PFSK-1 (cell line): Measurements from ENCODE around the gene TSPAN15.

Experiments
- FOXP2 ChIP-seq: optimal IDR thresholded peaks from 2 replicates; pipeline ENCODE3; 2011; ENCODE audit warnings: borderline replicate concordance, control low read depth, inconsistent platforms; ENCODE audit not compliant: insufficient read depth; ENCODE audit errors: extremely low read length, extremely low read depth
- POLR2AphosphoS5 ChIP-seq: IDR thresholded peaks from 2 replicates; pipeline ENCODE4 v1.6.1; 2012; ENCODE audit warnings: low read depth, mild to moderate bottlenecking, control low read depth, low read length, moderate library complexity
- REST ChIP-seq, 2 experiments: IDR thresholded peaks; 2 replicates each; pipeline versions ENCODE4 v1.6.1 to v1.8.0; 2011 to 2012; ENCODE audit warnings: low read depth in 2 of 2, low read length in 2 of 2, control low read depth in 1 of 2, inconsistent platforms in 1 of 2, mild to moderate bottlenecking in 1 of 2, moderate library complexity in 1 of 2; ENCODE audit not compliant: insufficient read depth in 1 of 2
- SIN3A ChIP-seq: IDR thresholded peaks from 2 replicates; pipeline ENCODE4 v1.6.1; 2012; ENCODE audit warnings: mild to moderate bottlenecking, low read length, moderate library complexity, borderline replicate concordance; ENCODE audit not compliant: insufficient read depth
- TAF1 ChIP-seq: IDR thresholded peaks from 2 replicates; pipeline ENCODE4 v1.6.1; 2012; ENCODE audit warnings: low read length, control low read depth, borderline replicate concordance; ENCODE audit not compliant: insufficient read depth

The TSPAN15 gene

GRCh38 chr10:69494626-69495558 is 43.6 kb downstream of the TSPAN15 start:
- TF ChIP-seq SIN3A = no peak

DNA sequence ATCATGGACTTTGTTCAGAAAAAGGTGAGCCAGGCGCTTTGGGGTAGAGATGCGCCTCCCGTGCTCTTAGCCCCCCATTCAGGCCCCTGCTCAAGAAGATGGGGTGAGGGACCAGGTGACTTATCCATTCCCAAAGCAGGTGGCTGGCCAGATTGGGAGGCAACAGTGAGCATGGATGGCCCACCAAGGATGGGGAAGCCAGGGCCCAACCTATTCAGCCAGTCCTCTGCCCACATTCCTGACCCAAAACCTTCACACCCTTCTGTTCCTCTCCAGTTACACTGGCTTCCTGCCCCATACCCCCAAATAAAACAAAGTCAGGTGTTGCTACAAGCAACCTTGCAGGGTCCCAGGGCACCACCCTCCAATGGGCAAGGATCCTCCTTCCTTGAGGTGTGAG is 44.4 kb downstream of the TSPAN15 start:
- no peak for TF ChIP-seq REST (IDR thresholded peaks at IDR 0.05; ENCODE audit: insufficient read depth in 1 of 2, low read depth in 2 of 2, low read length in 2 of 2)
- no peak for TF ChIP-seq SIN3A
- no peak for TF ChIP-seq POLR2AphosphoS5
- TF ChIP-seq FOXP2 = no peak
- no peak for TF ChIP-seq TAF1

DNA sequence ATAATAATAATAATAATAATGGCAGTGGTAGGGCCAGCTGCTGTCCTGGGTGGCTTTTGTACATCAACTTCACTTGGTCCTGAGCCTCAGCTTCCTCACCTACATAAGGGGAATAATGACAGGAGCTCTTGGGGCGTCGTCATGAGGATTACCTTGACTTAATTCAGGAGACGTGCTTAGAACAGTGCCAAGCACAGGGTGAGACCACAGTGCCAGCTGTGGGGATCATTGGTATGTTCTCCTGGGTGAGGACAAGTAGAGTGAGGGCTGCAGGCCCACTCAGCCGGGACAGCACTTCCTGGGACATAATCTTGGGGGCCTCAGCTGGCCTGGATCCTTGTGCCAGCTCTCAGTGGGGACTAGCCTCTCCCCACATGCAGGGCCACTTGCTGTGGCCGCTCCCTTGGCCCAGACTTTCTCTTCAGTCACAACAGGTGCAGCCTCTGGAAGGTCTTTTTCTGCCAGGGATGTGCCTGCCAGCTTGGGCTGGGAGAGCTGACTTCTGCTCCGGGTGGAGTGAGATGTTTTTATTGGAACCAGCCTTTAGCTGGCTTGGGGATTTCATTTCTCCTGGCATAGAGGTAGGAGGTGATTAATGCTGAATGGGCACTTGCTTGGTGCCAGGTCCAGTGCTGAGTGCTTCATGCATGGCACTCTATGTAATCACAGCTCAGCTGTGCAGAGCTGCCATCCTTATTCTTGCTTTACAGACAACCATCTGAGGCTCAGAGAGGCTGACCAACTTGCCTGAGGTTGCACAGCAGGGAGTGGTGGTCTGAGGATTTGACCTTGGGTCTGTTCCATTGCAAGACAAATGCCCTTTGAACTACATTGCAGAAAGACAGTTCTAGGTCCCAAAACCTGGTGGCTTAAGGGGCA is 45.3 kb downstream of the TSPAN15 start:
- TF ChIP-seq SIN3A (no peak), REST (IDR thresholded peaks at IDR 0.05; ENCODE audit: insufficient read depth in 1 of 2, low read depth in 2 of 2, low read length in 2 of 2) (no peak), POLR2AphosphoS5 (no peak), TAF1 (no peak), FOXP2 (no peak)

DNA sequence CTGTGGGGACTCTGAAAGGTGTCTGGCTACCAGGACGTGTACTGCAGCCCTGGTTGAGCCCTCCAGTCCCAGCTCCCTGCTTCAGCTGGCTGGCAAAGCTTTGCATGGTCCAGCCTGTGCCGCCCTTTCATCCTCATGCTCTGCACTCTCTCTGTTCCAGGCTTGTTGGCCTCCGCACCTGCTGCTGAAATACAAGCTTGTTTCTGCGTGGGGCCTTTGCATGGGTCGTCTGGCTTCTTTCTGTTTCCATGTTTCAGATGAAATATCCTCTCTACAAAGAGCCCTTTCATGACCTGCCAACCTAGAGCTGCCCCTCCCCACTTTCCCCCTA is 45.9 kb downstream of the TSPAN15 start:
- TF ChIP-seq TAF1 (no peak), FOXP2 (no peak), REST (IDR thresholded peaks at IDR 0.05; ENCODE audit: insufficient read depth in 1 of 2, low read depth in 2 of 2, low read length in 2 of 2) (no peak), POLR2AphosphoS5 (no peak), SIN3A (no peak)

GRCh38 chr10:69497611-69498390 is 46.5 kb downstream of the TSPAN15 start:
- TF ChIP-seq FOXP2 = peak; percentile 47
- TF ChIP-seq POLR2AphosphoS5 = no peak
